Adrenal gland (tissue), 12 donors: ENCODE measurements around the gene GRIN2D. TPM values are rescaled to one million over a fixed set of nuclear protein-coding genes. Genes with fewer than 3 reads are reported as not detected.
"Not testable (repeated sequence)": the region's sequence is repeated elsewhere in the genome, so short reads cannot be mapped to it uniquely, and the experiment has no call there.

Experiments used
- DNase-seq, 7 donors: peaks; one replicate each; pipeline ENCODE4 v3.0.0-alpha.2; 2019 to 2020
- H3K27ac ChIP-seq, 5 donors: fragments of 200-600 bp; sonication (generic) in 4 of 5; 1 replicate in 3 of 5; 2 replicates in 2 of 5; pipeline versions ENCODE4 v1.5.1 to v1.8.0; 2016 to 2020; ENCODE audit warnings: mild to moderate bottlenecking in 1 of 5
- H3K27me3 ChIP-seq: fragments of 200-600 bp; 2 replicates; pipeline ENCODE4 v1.8.0; 2021
- H3K36me3 ChIP-seq, 2 donors: fragments of 200-600 bp; replicated peaks in 1 of 2; 1 replicate in 1 of 2; 2 replicates in 1 of 2; pipeline versions ENCODE4 v1.5.1 to v1.8.0; 2018 to 2022
- H3K4me1 ChIP-seq, 2 donors: fragments of 200-600 bp; replicated peaks in 1 of 2; 1 replicate in 1 of 2; 2 replicates in 1 of 2; pipeline versions ENCODE4 v1.5.1 to v1.8.0; 2018 to 2021
- H3K4me3 ChIP-seq, 4 donors: fragments of 200-600 bp; sonication (generic) in 3 of 4; one replicate each; pipeline ENCODE4 v1.5.1; 2016 to 2018
- H3K9me3 ChIP-seq, 3 donors: fragments of 200-600 bp; sonication (generic) in 1 of 3; replicated peaks in 1 of 3; 1 replicate in 2 of 3; 2 replicates in 1 of 3; pipeline versions ENCODE4 v1.5.1 to v1.8.0; 2016 to 2021
- CTCF ChIP-seq, 6 experiments: fragments of 450-650 bp in 4 of 6; fragments of 200-600 bp in 2 of 6; sonication (generic) in 1 of 6; IDR thresholded peaks; 1 replicate in 5 of 6; 2 replicates in 1 of 6; pipeline versions ENCODE4 v1.5.1 to v1.8.0; 2016 to 2021; ENCODE audit warnings: antibody characterized with exemption in 6 of 6, mild to moderate bottlenecking in 2 of 6, moderate library complexity in 1 of 6
- POLR2A ChIP-seq, 2 donors: fragments of 450-650 bp; IDR thresholded peaks; one replicate each; pipeline ENCODE4 v1.6.1; 2017; ENCODE audit warnings: antibody characterized with exemption in 2 of 2, mild to moderate bottlenecking in 2 of 2, moderate library complexity in 1 of 2
- WGBS, 4 donors: extraction: QIAGEN DNeasy Blood & Tissue Kit in 2 of 4; methylation state at CpG; one replicate each; pipeline versions ENCODE4 v1.1.5 to v1.1.7; 2013 to 2017; 5-methylcytosine and 5-hydroxymethylcytosine counted together
- intact Hi-C, 2 donors: fragments of 100-400 bp; cut with DNase I; formaldehyde crosslinking; loops; one replicate each; pipeline versions ENCODE4 v1.14.1 to v1.15.0; 2022 to 2023
- polyA plus RNA-seq, 3 donors: library from polyadenylated mRNA; stranded (reverse); fragments of 200-250 nt in 2 of 3; fragments of 350-450 nt in 1 of 3; fragmentation: Illumina TruSeq in 1 of 3; extraction: RNeasy Lipid Tissue Mini Kit (QIAGEN cat#74804) in 1 of 3; gene quantifications; one replicate each; pipeline ENCODE4 v1.2.3, GENCODE V29; 2013 to 2014
- total RNA-seq, 9 donors: library from RNA; depleted of rRNA in 4 of 9; stranded (reverse); fragments of >200 nt in 4 of 9; fragments of 120-200 nt in 1 of 9; fragmentation: NEBNext Ultra II Directional in 1 of 9; extraction: Animal tissue kit (Norgen Biotek cat#: 25700) in 1 of 9; gene quantifications; one replicate each; pipeline versions ENCODE4 v1.1.0 to v1.2.4, GENCODE V29; 2013 to 2023
- donor health status: healthy with polysubstance abuse.
- donor health status: Bipolar disorder and iron deficiency.
- donor health status: DM: yes; HTN: yes; CAD: no.
- donor health status: DM: no; HTN: no; CAD: no.
- donor health status: DM: no; HTN: no; CAD: no.
- donor health status: DM: yes; HTN: yes; CAD: no.

The GRIN2D gene
- total and polyA plus RNA-seq, 12 donors, result 0.11 to 1.8 (median 0.61) TPM

GRCh38 chr19:48370955-48371354 lies 22.5 kb upstream of the GRIN2D start:
- Histone ChIP-seq H3K4me1 (no peaks in the 10 kb centered on the region), H3K9me3 (no peaks in the 10 kb centered on the region), H3K27me3 (no peaks in the 10 kb centered on the region), H3K27ac (no peak overlapping the region), H3K36me3 (no peaks in the 10 kb centered on the region), H3K4me3 (no peak overlapping the region)
- intact Hi-C loops, result no loop called here
- TF ChIP-seq CTCF (IDR thresholded peaks at IDR 0.05), result no peak
- WGBS, 4 donors, result 71 to 90% (median 77%) methylated on average over 4 of the region's 4 CpGs
- DNase-seq, result no peak

- H3K27me3 ChIP-seq, result no peaks in the 10 kb centered on the region
- no peaks in the 10 kb centered on the region for H3K4me1 ChIP-seq
- H3K36me3 ChIP-seq, result no peaks in the 10 kb centered on the region
- H3K27ac ChIP-seq, result no peak overlapping the region
- intact Hi-C loops, result no loop called here
- 63 to 71% (median 70%) methylated on average over 7 of the region's 7 CpGs for WGBS, 4 donors
- no peak overlapping the region for H3K4me3 ChIP-seq
- DNase-seq, result no peak
- TF ChIP-seq POLR2A (IDR thresholded peaks at IDR 0.05) (no peak), CTCF (IDR thresholded peaks at IDR 0.05) (no peak)
- no peaks in the 10 kb centered on the region for H3K9me3 ChIP-seq
These were observed 22.1 kb upstream of the GRIN2D start for GRCh38 chr19:48371367-48371766.

- H3K4me3 ChIP-seq, H3K4me1 ChIP-seq, H3K9me3 ChIP-seq, H3K27ac ChIP-seq, H3K36me3 ChIP-seq, DNase-seq, H3K27me3 ChIP-seq, intact Hi-C loops: not testable (repeated sequence)
- 93 to 98% (median 96%) methylated on average over 5 of the region's 5 CpGs for WGBS, 4 donors
These were observed 21.7 kb upstream of the GRIN2D start for GRCh38 chr19:48371771-48372170.

- TF ChIP-seq POLR2A (IDR thresholded peaks at IDR 0.05) (no peak), CTCF (IDR thresholded peaks at IDR 0.05) (no peak)
- intact Hi-C loops, result no loop called here
These were observed 20.6 kb upstream of the GRIN2D start for GRCh38 chr19:48372904-48373303.

GRCh38 chr19:48373567-48373966 lies 19.9 kb upstream of the GRIN2D start:
- no peaks in the 10 kb centered on the region for H3K36me3 ChIP-seq
- WGBS, 4 donors, result 86 to 98% (median 93%) methylated on average over 8 to 11 of the region's 11 CpGs
- DNase-seq, result no peak
- no peak overlapping the region for H3K4me3 ChIP-seq
- intact Hi-C loops, result no loop called here
- H3K27me3 ChIP-seq, result no peaks in the 10 kb centered on the region
- no peaks in the 10 kb centered on the region for H3K4me1 ChIP-seq
- no peak overlapping the region for H3K27ac ChIP-seq
- TF ChIP-seq CTCF (IDR thresholded peaks at IDR 0.05) (no peak), POLR2A (IDR thresholded peaks at IDR 0.05) (no peak)
- no peaks in the 10 kb centered on the region for H3K9me3 ChIP-seq

More at GRCh38 chr19:48372904-48373303, 20.6 kb upstream of the GRIN2D start:
- H3K36me3 ChIP-seq, result no peaks in the 10 kb centered on the region
- H3K27me3 ChIP-seq, result no peaks in the 10 kb centered on the region
- no peaks in the 10 kb centered on the region for H3K9me3 ChIP-seq
- DNase-seq, result no peak
- H3K4me1 ChIP-seq, result no peaks in the 10 kb centered on the region
- 47 to 64% (median 55%) methylated on average over 4 of the region's 4 CpGs for WGBS, 4 donors
- no peak overlapping the region for H3K4me3 ChIP-seq
- no peak overlapping the region for H3K27ac ChIP-seq
